Measurements from ENCODE around the gene ARHGAP44.
A peak's percentile ranks its signal among the peaks of the same experiment; 100 is the strongest.
"Not testable (repeated sequence)": the region's sequence is repeated elsewhere in the genome, so short reads cannot be mapped to it uniquely, and the experiment has no call there.

ARHGAP44 gene

DNA sequence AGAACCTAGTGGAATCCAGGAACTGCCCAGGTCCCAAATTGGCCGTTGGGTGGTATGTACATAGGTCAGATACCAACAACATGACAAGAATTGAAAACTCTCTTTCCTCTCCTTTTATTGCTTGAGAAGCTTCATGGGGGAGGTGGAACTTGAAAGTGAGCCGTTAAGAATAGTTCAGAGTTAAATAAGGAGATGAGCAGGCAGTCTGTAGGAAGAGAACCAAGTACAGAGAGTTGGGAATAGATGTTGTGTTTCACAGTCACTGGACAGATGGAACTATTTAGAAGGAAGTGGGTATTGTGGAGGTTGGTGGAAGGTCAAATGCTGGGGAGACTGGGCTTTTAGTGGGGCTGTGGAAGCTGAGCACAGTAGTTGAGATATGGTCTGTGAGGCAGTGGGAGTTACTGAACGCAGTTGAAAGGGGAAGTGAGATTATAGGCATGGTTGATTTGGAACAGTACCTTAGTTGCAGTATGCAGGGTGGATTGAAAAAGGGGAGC, 26.4 kb downstream of the ARHGAP44 start:
- DNase-seq = no peak

- DNase-seq = no peak
Measured at GRCh38 chr17:12821376-12821940, 32.2 kb downstream of the ARHGAP44 start.

DNA sequence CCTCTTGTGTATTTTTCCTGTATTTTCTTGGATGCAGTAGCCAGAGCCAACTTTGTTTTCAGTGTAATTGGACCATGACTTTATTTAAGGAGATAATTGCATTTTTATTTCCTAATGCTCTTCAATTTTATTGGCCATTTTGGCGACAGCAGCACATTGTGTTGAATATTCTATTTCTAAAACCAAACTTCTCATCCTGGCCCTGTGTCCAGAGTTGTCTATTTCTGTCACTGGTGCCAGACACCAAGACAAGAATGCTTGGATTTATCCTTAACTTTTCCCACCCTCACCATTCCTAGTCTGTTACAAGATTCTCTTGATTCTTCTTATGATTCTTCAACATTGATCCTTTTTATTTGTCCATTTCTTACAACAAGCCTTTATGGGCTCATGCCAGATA, 37.1 kb downstream of the ARHGAP44 start:
- DNase-seq = no peak

GRCh38 chr17:12830777-12831247, 41.5 kb downstream of the ARHGAP44 start:
- no peak for DNase-seq

- DNase-seq = no peak
Measured at GRCh38 chr17:12831839-12832238, 42.5 kb downstream of the ARHGAP44 start.

DNA sequence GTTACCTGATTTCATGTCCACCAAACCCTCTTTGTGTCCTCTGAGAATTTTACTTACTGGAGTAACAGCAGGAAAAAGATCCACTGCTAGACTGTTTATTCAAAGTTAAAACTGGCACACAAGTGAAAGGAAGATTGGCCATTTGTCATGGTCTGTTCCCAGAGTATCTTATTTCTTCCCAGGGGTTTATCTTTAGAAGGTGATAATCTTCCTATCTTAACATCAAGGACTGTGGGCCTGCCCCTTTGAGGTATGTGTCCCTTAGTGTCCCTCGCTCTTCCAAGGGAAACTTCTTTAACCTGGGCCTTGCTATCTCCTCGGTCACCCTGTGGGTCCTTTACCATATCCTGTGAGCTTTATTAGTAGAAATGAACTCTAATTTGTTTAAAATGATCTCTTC, 49.7 kb downstream of the ARHGAP44 start:
- no peak for DNase-seq

- peak; percentile 38 for DNase-seq
Measured at GRCh38 chr17:12842936-12843335, 53.6 kb downstream of the ARHGAP44 start.

- no peak for DNase-seq
Measured at GRCh38 chr17:12850996-12851395, 61.7 kb downstream of the ARHGAP44 start.

DNA sequence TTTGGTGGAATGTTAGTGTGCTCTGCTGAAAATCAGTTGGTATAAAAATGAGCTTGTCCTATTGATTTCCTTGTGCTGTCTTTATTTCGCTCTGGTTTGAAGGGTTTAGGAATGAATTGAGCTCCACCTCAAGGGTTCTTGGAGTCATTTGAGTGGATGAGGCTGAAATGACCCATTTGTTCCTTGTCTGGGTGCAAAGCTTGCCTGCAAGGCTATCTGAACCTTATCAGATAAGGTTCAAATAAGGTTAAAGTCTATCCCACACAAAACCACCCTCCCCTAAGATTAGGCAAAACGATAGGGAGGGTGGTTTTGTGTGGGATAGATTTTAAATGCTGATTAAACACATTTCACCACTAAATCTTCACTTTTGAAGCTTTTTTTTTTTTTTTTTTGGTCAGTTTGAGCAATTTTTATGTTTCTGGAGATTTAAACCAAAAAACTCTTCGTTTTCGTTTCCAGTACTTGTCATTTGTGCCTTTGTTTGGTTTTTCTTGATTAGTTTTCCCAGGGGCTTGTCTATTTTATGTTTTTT, 62.7 kb downstream of the ARHGAP44 start:
- DNase-seq = no peak

DNA sequence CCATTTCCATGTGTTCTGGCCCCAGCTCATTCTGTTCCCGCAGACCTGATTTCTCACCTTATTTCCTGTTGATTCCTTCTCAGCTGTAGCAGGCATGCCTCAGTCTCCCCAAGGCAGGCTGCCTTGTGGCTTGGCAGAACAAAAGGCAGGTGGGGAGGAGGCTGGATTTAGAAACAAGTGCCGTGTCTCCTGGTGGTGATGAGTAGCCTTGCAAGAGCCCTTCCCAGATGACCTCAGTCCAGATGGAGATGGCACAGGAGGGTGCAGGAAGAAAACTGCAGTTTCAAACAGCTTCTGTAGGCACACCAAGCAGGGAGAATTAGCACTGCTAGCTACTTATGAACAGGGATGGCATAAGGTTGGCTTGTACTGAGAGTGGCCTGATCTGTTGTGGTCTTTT, 64.6 kb downstream of the ARHGAP44 start:
- no peak for DNase-seq

- no peak for DNase-seq
Measured at GRCh38 chr17:12856416-12856815, 67.1 kb downstream of the ARHGAP44 start.

- DNase-seq = no peak
Measured at GRCh38 chr17:12857592-12857991, 68.3 kb downstream of the ARHGAP44 start.

- DNase-seq = no peak
Measured at GRCh38 chr17:12859520-12859919, 70.2 kb downstream of the ARHGAP44 start.

DNA sequence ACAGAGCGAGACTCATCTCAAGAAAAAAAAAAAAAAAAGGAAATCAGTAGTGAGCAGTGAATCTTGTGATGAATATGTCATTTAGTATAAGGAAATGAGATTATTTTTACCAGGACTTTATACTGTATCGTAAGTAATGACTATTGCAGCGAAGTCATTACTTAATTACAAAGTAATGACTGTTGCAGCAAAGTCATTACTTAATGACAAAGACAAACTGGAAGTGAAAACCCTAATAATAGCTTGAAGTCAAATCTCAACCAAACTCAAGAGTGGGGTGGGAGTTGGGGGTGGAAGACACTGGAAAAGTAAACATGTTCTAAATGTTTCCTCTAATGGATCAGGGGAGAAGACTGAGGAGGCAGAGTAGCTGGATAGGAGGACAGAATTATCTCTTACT, 76.5 kb downstream of the ARHGAP44 start:
- no peak for DNase-seq

DNA sequence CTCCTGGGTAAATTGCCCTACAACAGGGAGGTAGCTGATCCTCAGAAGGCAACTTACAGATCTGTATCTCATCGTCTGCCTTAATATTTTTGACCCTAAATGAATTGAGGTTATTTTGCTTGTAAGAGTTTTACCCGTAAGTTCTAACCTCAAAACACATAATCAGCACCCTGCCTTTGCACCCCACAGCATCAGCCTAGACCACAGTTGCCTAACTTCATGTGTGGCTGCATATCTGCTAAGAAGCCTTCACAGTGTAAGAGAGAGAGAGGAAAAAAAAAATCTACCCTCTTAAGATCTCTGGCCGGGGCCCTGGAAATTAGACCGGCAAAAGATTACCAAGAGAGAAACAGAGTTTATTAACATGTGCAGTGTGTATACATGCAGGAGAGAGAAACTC, 76.9 kb downstream of the ARHGAP44 start:
- no peak for DNase-seq

GRCh38 chr17:12867726-12868125, 78.4 kb downstream of the ARHGAP44 start:
- DNase-seq = no peak

DNA sequence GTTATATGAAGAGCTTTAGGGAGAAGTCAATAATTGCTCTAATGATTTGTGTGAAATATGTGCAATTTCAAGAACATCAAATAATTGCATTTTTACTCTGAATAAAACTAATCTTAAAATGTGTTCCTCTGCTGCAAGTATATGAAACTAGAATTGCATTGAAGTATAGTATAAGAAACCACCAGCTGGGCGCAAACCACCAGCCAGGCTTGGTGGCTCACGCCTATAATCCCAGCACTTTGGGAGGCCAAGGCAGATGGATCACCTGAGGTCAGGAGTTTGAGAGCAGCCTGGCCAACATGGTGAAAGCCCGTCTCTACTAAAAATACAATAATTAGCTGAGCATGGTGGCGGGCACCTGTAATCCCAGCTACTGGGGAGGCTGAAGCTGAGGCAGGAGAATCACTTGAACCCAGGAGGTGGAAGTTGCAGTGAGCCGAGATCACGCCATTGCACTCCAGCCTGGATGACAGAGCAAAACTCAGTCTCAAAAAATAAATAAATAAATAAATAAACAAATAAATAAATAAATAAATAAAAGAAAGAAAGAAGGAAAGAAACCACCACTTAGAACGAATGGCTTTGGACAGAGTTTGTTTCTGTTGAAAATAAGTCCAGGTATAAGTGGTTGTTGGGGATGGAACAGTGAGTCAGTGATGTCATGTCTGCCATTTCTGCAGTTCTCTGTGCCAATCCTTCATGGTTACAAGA, 84.3 kb downstream of the ARHGAP44 start:
- DNase-seq = not testable (repeated sequence)

DNA sequence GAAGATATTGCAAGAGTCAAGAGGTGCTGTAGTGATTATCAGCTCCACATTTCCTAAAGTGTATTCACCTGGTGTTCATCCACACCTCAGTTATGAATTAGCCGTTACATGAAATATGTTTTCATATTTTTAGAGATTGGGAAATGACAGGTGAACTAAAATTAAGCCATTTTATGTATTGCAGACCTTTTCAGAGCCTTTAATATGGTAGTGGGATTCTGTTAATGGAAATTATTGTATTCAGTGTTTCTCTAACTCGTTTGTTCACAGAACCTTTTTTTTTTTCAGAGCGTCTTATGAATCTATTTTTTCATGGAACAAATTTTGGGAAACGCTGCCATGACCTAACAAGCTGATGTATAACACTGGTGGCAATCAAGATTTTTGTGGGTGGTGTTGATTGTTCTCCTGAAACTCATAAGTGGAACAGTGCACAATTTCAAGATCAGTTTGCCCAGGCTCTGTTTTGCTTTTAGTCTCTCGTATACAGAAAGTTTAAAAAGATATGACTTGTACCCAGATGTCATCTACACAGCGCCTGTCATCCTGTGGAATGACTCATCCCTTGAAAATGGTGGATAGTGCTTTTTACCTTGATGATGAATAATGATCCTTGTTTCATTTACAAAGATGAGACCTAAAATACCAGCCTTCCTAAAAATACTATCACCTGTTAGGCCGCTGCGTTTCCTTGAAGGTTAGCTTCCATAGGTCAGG, 88.8 kb downstream of the ARHGAP44 start:
- no peak for DNase-seq

DNA sequence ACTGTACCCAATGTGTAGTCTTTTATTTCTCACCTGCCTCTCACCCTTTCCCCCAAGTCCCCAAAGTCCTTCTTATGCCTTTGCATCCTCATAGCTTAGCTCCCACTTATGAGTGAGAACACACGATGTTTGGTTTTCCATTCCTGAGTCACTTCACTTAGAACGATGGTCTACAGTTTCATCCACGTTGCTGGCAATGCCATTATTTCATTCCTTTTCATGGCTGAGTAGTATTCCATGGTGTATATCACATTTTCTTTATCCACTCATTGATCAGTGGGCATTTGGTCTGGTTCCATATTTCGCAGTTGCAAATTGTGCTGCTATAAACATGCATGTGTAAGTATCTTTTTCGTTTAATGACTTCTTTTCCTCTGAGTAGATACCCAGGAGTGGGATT, 89.8 kb downstream of the ARHGAP44 start:
- not testable (repeated sequence) for DNase-seq

GRCh38 chr17:12883472-12883871, 94.2 kb downstream of the ARHGAP44 start:
- DNase-seq = no peak

- no peak for DNase-seq
Measured at GRCh38 chr17:12887088-12887487, 97.8 kb downstream of the ARHGAP44 start.

GRCh38 chr17:12896180-12896785, 107.0 kb downstream of the ARHGAP44 start:
- no peak for DNase-seq

GRCh38 chr17:12898110-12898509, 108.8 kb downstream of the ARHGAP44 start:
- no peak for DNase-seq
